ENCODE measurements around the gene FOXQ1.

The FOXQ1 gene

DNA sequence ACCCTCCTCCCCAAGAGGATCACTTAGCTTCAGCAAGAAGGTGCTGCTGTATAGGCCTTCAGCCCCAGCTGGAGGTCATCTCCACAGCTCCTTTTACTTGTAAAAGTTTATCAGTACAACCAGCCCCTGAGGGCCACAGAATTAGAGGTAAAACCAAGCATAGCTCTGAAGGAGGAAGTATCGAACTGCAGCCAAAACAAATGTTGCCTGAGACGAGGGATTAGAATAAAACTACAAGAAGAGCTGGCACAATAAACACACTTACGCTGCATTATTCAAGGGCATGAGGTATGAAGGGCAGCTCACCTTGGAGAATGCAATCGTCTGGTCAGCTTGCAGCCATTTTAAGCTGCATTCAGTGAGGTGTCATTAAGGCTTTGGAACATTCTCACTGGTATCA, 21.1 kb upstream of the FOXQ1 start:
- no peak overlapping the region for H3K4me3 ChIP-seq (ENCODE audit: low read length)
- no peaks in the 10 kb centered on the region for H3K27me3 ChIP-seq (ENCODE audit: low read depth, low read length)
- TF ChIP-seq, protein P1, sequence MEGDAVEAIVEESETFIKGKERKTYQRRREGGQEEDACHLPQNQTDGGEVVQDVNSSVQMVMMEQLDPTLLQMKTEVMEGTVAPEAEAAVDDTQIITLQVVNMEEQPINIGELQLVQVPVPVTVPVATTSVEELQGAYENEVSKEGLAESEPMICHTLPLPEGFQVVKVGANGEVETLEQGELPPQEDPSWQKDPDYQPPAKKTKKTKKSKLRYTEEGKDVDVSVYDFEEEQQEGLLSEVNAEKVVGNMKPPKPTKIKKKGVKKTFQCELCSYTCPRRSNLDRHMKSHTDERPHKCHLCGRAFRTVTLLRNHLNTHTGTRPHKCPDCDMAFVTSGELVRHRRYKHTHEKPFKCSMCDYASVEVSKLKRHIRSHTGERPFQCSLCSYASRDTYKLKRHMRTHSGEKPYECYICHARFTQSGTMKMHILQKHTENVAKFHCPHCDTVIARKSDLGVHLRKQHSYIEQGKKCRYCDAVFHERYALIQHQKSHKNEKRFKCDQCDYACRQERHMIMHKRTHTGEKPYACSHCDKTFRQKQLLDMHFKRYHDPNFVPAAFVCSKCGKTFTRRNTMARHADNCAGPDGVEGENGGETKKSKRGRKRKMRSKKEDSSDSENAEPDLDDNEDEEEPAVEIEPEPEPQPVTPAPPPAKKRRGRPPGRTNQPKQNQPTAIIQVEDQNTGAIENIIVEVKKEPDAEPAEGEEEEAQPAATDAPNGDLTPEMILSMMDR (IDR thresholded peaks at IDR 0.05; ENCODE audit: low read depth, low read length): no peak
- TF ChIP-seq EZH2phosphoT487 (IDR thresholded peaks at IDR 0.05; ENCODE audit: low read depth): no peak
- no peak overlapping the region for H3K4me2 ChIP-seq (ENCODE audit: low read length)
- H3K4me1 ChIP-seq (ENCODE audit: low read length): no peaks in the 10 kb centered on the region
- no peak overlapping the region for H3K27ac ChIP-seq (ENCODE audit: low read length)
- H2AFZ ChIP-seq (ENCODE audit: low read depth, low read length): no peak overlapping the region
- H3K36me3 ChIP-seq (replicated peaks; ENCODE audit: low read depth, low read length): no peaks in the 10 kb centered on the region
- no peaks in the 10 kb centered on the region for H3K79me2 ChIP-seq (ENCODE audit: low read length)
- no peaks in the 10 kb centered on the region for H4K20me1 ChIP-seq (ENCODE audit: insufficient read depth, low read length)
- H3K9ac ChIP-seq (ENCODE audit: low read length): no peak overlapping the region
- H3K9me3 ChIP-seq (ENCODE audit: insufficient read depth, low read length): no peaks in the 10 kb centered on the region

DNA sequence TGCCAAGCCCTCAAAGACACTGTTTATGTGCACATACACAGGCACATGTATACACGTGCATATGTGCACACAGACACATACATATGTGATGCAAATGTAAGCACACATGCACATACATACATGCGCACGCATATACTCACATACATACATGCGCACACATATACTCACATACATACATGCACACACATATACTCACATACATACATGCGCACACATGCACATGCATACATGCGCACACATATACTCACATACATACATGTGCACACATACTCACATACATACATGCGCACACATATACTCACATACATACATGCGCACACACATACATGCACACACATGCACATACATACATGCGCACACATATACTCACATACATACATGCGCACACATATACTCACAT, 20.5 kb upstream of the FOXQ1 start:
- Histone ChIP-seq H3K4me2 (ENCODE audit: low read length) (no peak overlapping the region), H3K27ac (ENCODE audit: low read length) (no peak overlapping the region), H3K4me3 (ENCODE audit: low read length) (no peak overlapping the region), H3K36me3 (replicated peaks; ENCODE audit: low read depth, low read length) (no peaks in the 10 kb centered on the region), H3K9ac (ENCODE audit: low read length) (no peak overlapping the region), H3K9me3 (ENCODE audit: insufficient read depth, low read length) (no peaks in the 10 kb centered on the region), H3K79me2 (ENCODE audit: low read length) (no peaks in the 10 kb centered on the region), H3K27me3 (ENCODE audit: low read depth, low read length) (no peaks in the 10 kb centered on the region), H3K4me1 (ENCODE audit: low read length) (no peaks in the 10 kb centered on the region), H4K20me1 (ENCODE audit: insufficient read depth, low read length) (no peaks in the 10 kb centered on the region), H2AFZ (ENCODE audit: low read depth, low read length) (no peak overlapping the region)
- TF ChIP-seq EZH2phosphoT487 (IDR thresholded peaks at IDR 0.05; ENCODE audit: low read depth): no peak
- TF ChIP-seq, protein P1 (IDR thresholded peaks at IDR 0.05; ENCODE audit: low read depth, low read length): no peak

- H4K20me1 ChIP-seq (ENCODE audit: insufficient read depth, low read length): no peaks in the 10 kb centered on the region
- no peak overlapping the region for H3K4me2 ChIP-seq (ENCODE audit: low read length)
- H3K27me3 ChIP-seq (ENCODE audit: low read depth, low read length): no peaks in the 10 kb centered on the region
- no peaks in the 10 kb centered on the region for H3K36me3 ChIP-seq (replicated peaks; ENCODE audit: low read depth, low read length)
- no peaks in the 10 kb centered on the region for H3K79me2 ChIP-seq (ENCODE audit: low read length)
- no peak overlapping the region for H2AFZ ChIP-seq (ENCODE audit: low read depth, low read length)
- H3K9ac ChIP-seq (ENCODE audit: low read length): no peak overlapping the region
- H3K27ac ChIP-seq (ENCODE audit: low read length): no peak overlapping the region
- H3K4me1 ChIP-seq (ENCODE audit: low read length): no peaks in the 10 kb centered on the region
- no peaks in the 10 kb centered on the region for H3K9me3 ChIP-seq (ENCODE audit: insufficient read depth, low read length)
- TF ChIP-seq EZH2phosphoT487 (IDR thresholded peaks at IDR 0.05; ENCODE audit: low read depth): no peak
- TF ChIP-seq, protein P1 (IDR thresholded peaks at IDR 0.05; ENCODE audit: low read depth, low read length): no peak
- H3K4me3 ChIP-seq (ENCODE audit: low read length): no peak overlapping the region
Observed at GRCh38 chr6:1295420-1295819, 16.5 kb upstream of the FOXQ1 start.

GRCh38 chr6:1296079-1296478, 15.8 kb upstream of the FOXQ1 start:
- H3K79me2 ChIP-seq (ENCODE audit: low read length): no peaks in the 10 kb centered on the region
- no peak overlapping the region for H3K4me3 ChIP-seq (ENCODE audit: low read length)
- no peaks in the 10 kb centered on the region for H4K20me1 ChIP-seq (ENCODE audit: insufficient read depth, low read length)
- no peaks in the 10 kb centered on the region for H3K36me3 ChIP-seq (replicated peaks; ENCODE audit: low read depth, low read length)
- H3K27me3 ChIP-seq (ENCODE audit: low read depth, low read length): no peaks in the 10 kb centered on the region
- no peak overlapping the region for H3K9ac ChIP-seq (ENCODE audit: low read length)
- H3K27ac ChIP-seq (ENCODE audit: low read length): no peak overlapping the region
- no peak overlapping the region for H2AFZ ChIP-seq (ENCODE audit: low read depth, low read length)
- H3K4me1 ChIP-seq (ENCODE audit: low read length): no peaks in the 10 kb centered on the region
- H3K9me3 ChIP-seq (ENCODE audit: insufficient read depth, low read length): no peaks in the 10 kb centered on the region
- TF ChIP-seq, protein P1 (IDR thresholded peaks at IDR 0.05; ENCODE audit: low read depth, low read length): no peak
- TF ChIP-seq EZH2phosphoT487 (IDR thresholded peaks at IDR 0.05; ENCODE audit: low read depth): no peak
- no peak overlapping the region for H3K4me2 ChIP-seq (ENCODE audit: low read length)
